SK-N-SH (cell line): Measurements from ENCODE around the gene HLA-DPB1. TPM values are rescaled to one million over a fixed set of nuclear protein-coding genes. Genes with fewer than 3 reads are reported as not detected.

Experiments used
- CTCF ChIA-PET: fragments of 300-600, 350-600 bp; formaldehyde crosslinking; extraction: SDS; loops from one replicate; lab custom pipeline; 2021; lab: Yijun Ruan, JAX
- POLR2A ChIA-PET: fragments of 350-600 bp; sonication (Branson Sonifier 250); formaldehyde crosslinking; extraction: SDS; loops from one replicate; lab custom pipeline; 2020; ENCODE audit warnings: antibody characterized with exemption, inconsistent platforms; lab: Yijun Ruan, JAX
- DNase-seq: peaks from one replicate; pipeline ENCODE4 v3.0.0; 2012
- H2AFZ ChIP-seq: fragments of 200-600 bp; sonication (generic); 2 replicates; pipeline ENCODE4 v1.8.1; 2016; ENCODE audit warnings: antibody characterized with exemption, mild to moderate bottlenecking, low read depth
- H3F3A ChIP-seq: fragments of 200-600 bp; sonication (generic); replicated peaks from 2 replicates; pipeline ENCODE3; 2016; ENCODE audit warnings: antibody characterized with exemption, mild to moderate bottlenecking; ENCODE audit not compliant: insufficient read depth
- H3K27ac ChIP-seq, 2 experiments: fragments of 200-500 bp in 1 of 2; fragments of 200-600 bp in 1 of 2; sonication (Bioruptor generic) in 1 of 2; sonication (generic), shearing (Covaris generic) in 1 of 2; 2 replicates each; pipeline versions ENCODE4 v1.5.1 to v1.6.1; 2014 to 2016; ENCODE audit warnings: low read depth in 2 of 2, inconsistent platforms in 1 of 2, low read length in 1 of 2, mild to moderate bottlenecking in 1 of 2, mixed read lengths in 1 of 2
- H3K27me3 ChIP-seq: fragments of 200-600 bp; sonication (generic), shearing (Covaris generic); 2 replicates; pipeline ENCODE4 v1.6.1; 2016; ENCODE audit warnings: mixed run types; ENCODE audit not compliant: insufficient read depth
- H3K36me3 ChIP-seq, 2 experiments: fragments of 200-500 bp in 1 of 2; fragments of 200-600 bp in 1 of 2; sonication (Bioruptor generic) in 1 of 2; sonication (generic) in 1 of 2; replicated peaks in 1 of 2; 2 replicates each; pipeline versions ENCODE3 to v1.5.1; 2014 to 2016; ENCODE audit warnings: low read length in 1 of 2, mild to moderate bottlenecking in 1 of 2; ENCODE audit not compliant: insufficient read depth in 2 of 2, control insufficient read depth in 1 of 2
- H3K4me1 ChIP-seq, 2 experiments: fragments of 200-500 bp in 1 of 2; fragments of 200-600 bp in 1 of 2; sonication (Bioruptor generic) in 1 of 2; sonication (generic), shearing (Covaris generic) in 1 of 2; 2 replicates each; pipeline versions ENCODE4 v1.5.1 to v1.6.1; 2014 to 2016; ENCODE audit warnings: low read depth in 1 of 2, low read length in 1 of 2, mixed run types in 1 of 2; ENCODE audit not compliant: insufficient read depth in 2 of 2, control insufficient read depth in 1 of 2
- H3K4me2 ChIP-seq: fragments of 200-600 bp; sonication (generic), shearing (Covaris generic); 2 replicates; pipeline ENCODE4 v1.6.1; 2017; ENCODE audit warnings: mixed run types
- H3K4me3 ChIP-seq, 2 experiments: fragments of 200-500 bp in 1 of 2; fragments of 200-600 bp in 1 of 2; sonication (Bioruptor generic) in 1 of 2; sonication (generic), shearing (Covaris generic) in 1 of 2; 2 replicates each; pipeline versions ENCODE4 v1.5.1 to v1.8.1; 2014 to 2016; ENCODE audit warnings: low read depth in 2 of 2, inconsistent platforms in 1 of 2, low read length in 1 of 2, mild to moderate bottlenecking in 1 of 2, mixed read lengths in 1 of 2, moderate library complexity in 1 of 2
- H3K79me2 ChIP-seq: fragments of 200-600 bp; sonication (generic); 2 replicates; pipeline ENCODE4 v1.8.1; 2017; ENCODE audit warnings: mild to moderate bottlenecking; ENCODE audit not compliant: insufficient read depth
- H3K9ac ChIP-seq: fragments of 200-600 bp; sonication (generic); 2 replicates; pipeline ENCODE4 v1.6.1; 2017; ENCODE audit warnings: mixed run types
- H3K9me2 ChIP-seq: fragments of 200-600 bp; sonication (generic); 2 replicates; pipeline ENCODE4 v1.6.1; 2017; ENCODE audit warnings: mixed run types
- H3K9me3 ChIP-seq: fragments of 200-600 bp; sonication (generic); 2 replicates; pipeline ENCODE4 v1.6.1; 2017; ENCODE audit warnings: mixed run types, mild to moderate bottlenecking, moderate library complexity
- H4K20me1 ChIP-seq: fragments of 200-600 bp; sonication (generic); 2 replicates; pipeline ENCODE4 v1.6.1; 2017; ENCODE audit warnings: mild to moderate bottlenecking, mixed run types; ENCODE audit not compliant: insufficient read depth
- CHD2 ChIP-seq: fragments of 150-350 bp; IDR thresholded peaks from 2 replicates; pipeline ENCODE4 v1.6.1; 2018; ENCODE audit warnings: low read length; ENCODE audit not compliant: partially characterized antibody
- ELF1 ChIP-seq: IDR thresholded peaks from 2 replicates; pipeline ENCODE4 v1.4.0; 2012
- FOXJ3 ChIP-seq: sonication (generic); formaldehyde crosslinking; IDR thresholded peaks from 2 replicates; pipeline ENCODE4 v1.5.1; 2020; ENCODE audit warnings: mild to moderate bottlenecking, missing genetic modification reagents
- FOXM1 ChIP-seq: IDR thresholded peaks from 2 replicates; pipeline ENCODE4 v1.4.0; 2012; ENCODE audit warnings: low read depth, mild to moderate bottlenecking
- MXI1 ChIP-seq: IDR thresholded peaks from 2 replicates; pipeline ENCODE4 v1.6.1; 2012; ENCODE audit warnings: mild to moderate bottlenecking, low read depth, low read length, improper control_type of control experiment
- NFIC ChIP-seq: IDR thresholded peaks from 2 replicates; pipeline ENCODE4 v1.4.0; 2012; ENCODE audit warnings: borderline replicate concordance
- SIN3A ChIP-seq: IDR thresholded peaks from 2 replicates; pipeline ENCODE4 v1.6.1; 2012; ENCODE audit warnings: low read depth, mild to moderate bottlenecking, low read length, moderate library complexity, borderline replicate concordance
- TCF12 ChIP-seq: IDR thresholded peaks from 2 replicates; pipeline ENCODE4 v1.4.0; 2012
- WGBS: methylation state at CpG from one replicate; pipeline ENCODE4 v1.1.6; 2017; ENCODE audit warnings: low lambda C conversion rate; 5-methylcytosine and 5-hydroxymethylcytosine counted together
- polyA plus RNA-seq, 3 experiments: library from polyadenylated mRNA; depleted of rRNA; stranded (reverse); fragments of >200 nt; gene quantifications; 2 replicates each; pipeline ENCODE4 v1.2.3, GENCODE V29; 2012
- TF ChIP-seq, protein P1 (sequence below): IDR thresholded peaks from 2 replicates; pipeline ENCODE4 v1.6.1; 2012; ENCODE audit warnings: mild to moderate bottlenecking, low read depth, low read length, moderate library complexity
- TF ChIP-seq, protein P2 (sequence below): fragments of 150-350 bp; IDR thresholded peaks from 2 replicates; pipeline ENCODE4 v1.6.1; 2017; ENCODE audit warnings: antibody characterized with exemption, low read length, low read depth, borderline replicate concordance
- TF ChIP-seq, protein P3 (sequence below): fragments of 200-600 bp; sonication (generic); IDR thresholded peaks from 2 replicates; pipeline ENCODE4 v1.6.1; 2017; ENCODE audit warnings: antibody characterized with exemption, mild to moderate bottlenecking, moderate library complexity

HLA-DPB1 gene
- polyA plus RNA-seq, 1 of the 3 experiments (the other 2 are of a cell fraction) = 2.0 TPM

DNA sequence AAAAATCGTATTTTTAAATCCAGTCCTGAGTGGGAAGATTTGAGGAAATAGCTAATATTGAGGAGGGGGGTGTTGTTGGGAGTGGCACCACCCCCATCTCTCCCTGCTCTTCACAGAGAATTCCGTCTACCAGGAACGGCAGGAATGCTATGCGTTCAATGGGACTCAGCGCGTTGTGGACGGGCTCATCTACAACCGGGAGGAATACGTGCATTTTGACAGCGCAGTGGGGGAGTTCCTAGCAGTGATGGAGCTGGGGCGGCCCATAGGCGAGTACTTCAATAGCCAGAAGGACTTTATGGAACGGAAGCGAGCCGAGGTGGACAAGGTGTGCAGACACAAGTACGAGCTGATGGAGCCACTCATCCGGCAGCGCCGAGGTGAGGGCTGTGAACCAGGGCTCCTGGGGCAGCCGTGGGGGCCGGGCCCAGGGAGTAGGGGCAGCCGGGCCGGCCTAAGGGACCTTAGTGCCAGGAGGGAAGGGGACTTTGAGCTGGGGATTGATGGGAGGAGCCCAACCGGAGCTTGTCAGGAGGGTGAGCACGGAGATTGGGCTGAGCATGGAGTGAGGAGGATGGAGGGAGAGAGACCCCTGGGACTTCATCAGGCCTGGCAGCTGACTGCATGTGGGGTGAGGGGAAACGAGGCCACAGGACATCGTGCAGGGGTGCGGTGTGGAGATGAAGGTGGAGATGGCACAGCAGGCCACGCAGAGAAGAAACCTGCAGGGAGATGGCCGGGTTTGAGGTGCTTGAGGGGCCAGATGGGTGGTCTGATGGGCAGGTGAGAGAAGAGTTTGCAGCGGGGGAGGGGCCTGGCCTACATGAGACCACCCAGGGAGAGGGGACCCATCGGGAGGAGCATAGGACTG lies 41.3 kb downstream of the HLA-DPB1 start:
- peak overlapping the region; percentile 19; the same call in 1 of the 2 replicates for H3K4me2 ChIP-seq
- no peaks in the 10 kb centered on the region for H3K9me2 ChIP-seq
- DNase-seq = peak; percentile 19
- no peaks in the 10 kb centered on the region; a peak in 1 of 4 replicates for H3K4me1 ChIP-seq
- no peaks in the 10 kb centered on the region for H3F3A ChIP-seq
- TF ChIP-seq FOXM1 = no peak
- no peak for TF ChIP-seq MXI1
- no peak for TF ChIP-seq ELF1
- no peak for TF ChIP-seq TCF12
- TF ChIP-seq, protein P1, sequence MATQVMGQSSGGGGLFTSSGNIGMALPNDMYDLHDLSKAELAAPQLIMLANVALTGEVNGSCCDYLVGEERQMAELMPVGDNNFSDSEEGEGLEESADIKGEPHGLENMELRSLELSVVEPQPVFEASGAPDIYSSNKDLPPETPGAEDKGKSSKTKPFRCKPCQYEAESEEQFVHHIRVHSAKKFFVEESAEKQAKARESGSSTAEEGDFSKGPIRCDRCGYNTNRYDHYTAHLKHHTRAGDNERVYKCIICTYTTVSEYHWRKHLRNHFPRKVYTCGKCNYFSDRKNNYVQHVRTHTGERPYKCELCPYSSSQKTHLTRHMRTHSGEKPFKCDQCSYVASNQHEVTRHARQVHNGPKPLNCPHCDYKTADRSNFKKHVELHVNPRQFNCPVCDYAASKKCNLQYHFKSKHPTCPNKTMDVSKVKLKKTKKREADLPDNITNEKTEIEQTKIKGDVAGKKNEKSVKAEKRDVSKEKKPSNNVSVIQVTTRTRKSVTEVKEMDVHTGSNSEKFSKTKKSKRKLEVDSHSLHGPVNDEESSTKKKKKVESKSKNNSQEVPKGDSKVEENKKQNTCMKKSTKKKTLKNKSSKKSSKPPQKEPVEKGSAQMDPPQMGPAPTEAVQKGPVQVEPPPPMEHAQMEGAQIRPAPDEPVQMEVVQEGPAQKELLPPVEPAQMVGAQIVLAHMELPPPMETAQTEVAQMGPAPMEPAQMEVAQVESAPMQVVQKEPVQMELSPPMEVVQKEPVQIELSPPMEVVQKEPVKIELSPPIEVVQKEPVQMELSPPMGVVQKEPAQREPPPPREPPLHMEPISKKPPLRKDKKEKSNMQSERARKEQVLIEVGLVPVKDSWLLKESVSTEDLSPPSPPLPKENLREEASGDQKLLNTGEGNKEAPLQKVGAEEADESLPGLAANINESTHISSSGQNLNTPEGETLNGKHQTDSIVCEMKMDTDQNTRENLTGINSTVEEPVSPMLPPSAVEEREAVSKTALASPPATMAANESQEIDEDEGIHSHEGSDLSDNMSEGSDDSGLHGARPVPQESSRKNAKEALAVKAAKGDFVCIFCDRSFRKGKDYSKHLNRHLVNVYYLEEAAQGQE = no peak
- TF ChIP-seq, protein P2, sequence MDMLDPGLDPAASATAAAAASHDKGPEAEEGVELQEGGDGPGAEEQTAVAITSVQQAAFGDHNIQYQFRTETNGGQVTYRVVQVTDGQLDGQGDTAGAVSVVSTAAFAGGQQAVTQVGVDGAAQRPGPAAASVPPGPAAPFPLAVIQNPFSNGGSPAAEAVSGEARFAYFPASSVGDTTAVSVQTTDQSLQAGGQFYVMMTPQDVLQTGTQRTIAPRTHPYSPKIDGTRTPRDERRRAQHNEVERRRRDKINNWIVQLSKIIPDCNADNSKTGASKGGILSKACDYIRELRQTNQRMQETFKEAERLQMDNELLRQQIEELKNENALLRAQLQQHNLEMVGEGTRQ = no peak
- no peak for TF ChIP-seq NFIC
- TF ChIP-seq, protein P3, sequence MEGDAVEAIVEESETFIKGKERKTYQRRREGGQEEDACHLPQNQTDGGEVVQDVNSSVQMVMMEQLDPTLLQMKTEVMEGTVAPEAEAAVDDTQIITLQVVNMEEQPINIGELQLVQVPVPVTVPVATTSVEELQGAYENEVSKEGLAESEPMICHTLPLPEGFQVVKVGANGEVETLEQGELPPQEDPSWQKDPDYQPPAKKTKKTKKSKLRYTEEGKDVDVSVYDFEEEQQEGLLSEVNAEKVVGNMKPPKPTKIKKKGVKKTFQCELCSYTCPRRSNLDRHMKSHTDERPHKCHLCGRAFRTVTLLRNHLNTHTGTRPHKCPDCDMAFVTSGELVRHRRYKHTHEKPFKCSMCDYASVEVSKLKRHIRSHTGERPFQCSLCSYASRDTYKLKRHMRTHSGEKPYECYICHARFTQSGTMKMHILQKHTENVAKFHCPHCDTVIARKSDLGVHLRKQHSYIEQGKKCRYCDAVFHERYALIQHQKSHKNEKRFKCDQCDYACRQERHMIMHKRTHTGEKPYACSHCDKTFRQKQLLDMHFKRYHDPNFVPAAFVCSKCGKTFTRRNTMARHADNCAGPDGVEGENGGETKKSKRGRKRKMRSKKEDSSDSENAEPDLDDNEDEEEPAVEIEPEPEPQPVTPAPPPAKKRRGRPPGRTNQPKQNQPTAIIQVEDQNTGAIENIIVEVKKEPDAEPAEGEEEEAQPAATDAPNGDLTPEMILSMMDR = no peak
- TF ChIP-seq CHD2 = no peak
- TF ChIP-seq FOXJ3 (CRISPR knock-in tag) = no peak
- TF ChIP-seq SIN3A = no peak
- H3K9me3 ChIP-seq = no peaks in the 10 kb centered on the region
- no peaks in the 10 kb centered on the region for H3K36me3 ChIP-seq
- no peaks in the 10 kb centered on the region for H4K20me1 ChIP-seq
- ChIA-PET CTCF (interaction anchor here (0.6 to 7.0 kb wide), 10 partner anchors 9 to 132 kb away, joined by 3 to 68 read pairs (median 5); no protein-coding TSS in a partner anchor), POLR2A (no interaction called here)
- H3K27ac ChIP-seq = no peak overlapping the region
- no peaks in the 10 kb centered on the region for H3K79me2 ChIP-seq
- H3K27me3 ChIP-seq = peaks cover 37% of the 10 kb centered on the region; the same call in 1 of the 2 replicates
- 5% methylated on average over 30 of the region's 32 CpGs for WGBS
- no peak overlapping the region for H3K4me3 ChIP-seq
- no peak overlapping the region for H2AFZ ChIP-seq
- H3K9ac ChIP-seq = no peak overlapping the region
